Stimulated activated CD8-positive, alpha-beta memory T cell treated with anti-CD3 and anti-CD28 coated beads, Interleukin-15, amount 100 ng/mL, for 4 hours (primary cell): ENCODE data around the gene SNAPC4.
"Not testable (repeated sequence)": the region's sequence is repeated elsewhere in the genome, so short reads cannot be mapped to it uniquely, and the experiment has no call there.

ENCODE experiments used
- DNase-seq, 2 donors: peaks; one replicate each; pipeline ENCODE4 v3.0.0-alpha.2; 2020; ENCODE audit warnings: low read depth in 2 of 2

The SNAPC4 gene

DNA sequence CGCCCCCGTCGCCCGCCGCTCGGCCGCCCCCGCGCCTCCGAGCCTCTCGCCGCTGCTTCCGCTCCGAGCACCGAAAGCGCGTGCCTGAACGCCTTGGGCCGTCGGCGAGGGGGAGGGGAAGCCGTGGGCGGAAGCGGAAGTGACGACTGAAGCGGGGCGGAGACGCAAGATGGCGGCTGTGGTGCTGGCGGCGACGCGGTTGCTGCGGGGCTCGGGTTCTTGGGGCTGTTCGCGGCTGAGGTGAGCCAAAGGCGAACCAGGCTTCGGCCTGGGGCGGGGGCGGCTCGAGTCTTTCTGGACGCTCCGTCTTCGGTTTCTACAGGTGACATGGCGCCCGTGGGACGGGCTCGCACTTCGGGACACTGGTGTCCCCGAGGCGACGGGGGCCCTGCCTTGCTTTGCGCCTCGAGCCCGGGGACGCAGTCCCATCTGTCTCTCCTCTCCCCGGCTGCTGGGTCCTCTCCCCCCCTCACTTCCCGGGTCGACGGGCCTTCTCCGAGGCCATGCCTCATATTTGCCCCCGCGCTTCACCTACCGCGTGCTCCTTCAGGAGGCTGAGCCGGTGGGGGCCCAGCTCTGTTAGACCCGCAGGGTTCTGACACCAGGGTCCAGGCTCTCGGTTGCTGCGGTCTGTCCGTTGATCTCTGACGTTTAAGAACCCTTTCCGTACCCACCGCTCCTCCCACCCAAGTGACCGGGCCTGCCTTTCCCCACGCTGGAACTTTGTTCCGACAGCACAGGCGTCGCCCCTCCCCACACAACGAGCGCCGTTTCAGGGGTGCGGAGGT, 10.7 kb upstream of the SNAPC4 start, which contains the start of the genes ENTR1 and PMPCA:
ENTR1 (minus strand) TSS at position 115 of the 788 bp plus-strand sequence. CDS start 217 bp downstream, outside the sequence.
PMPCA (plus strand) TSS at position 159 of the 788 bp plus-strand sequence; CDS start at position 170, 11 bp downstream.
- DNase-seq: peak; percentile 92 to 93

DNA sequence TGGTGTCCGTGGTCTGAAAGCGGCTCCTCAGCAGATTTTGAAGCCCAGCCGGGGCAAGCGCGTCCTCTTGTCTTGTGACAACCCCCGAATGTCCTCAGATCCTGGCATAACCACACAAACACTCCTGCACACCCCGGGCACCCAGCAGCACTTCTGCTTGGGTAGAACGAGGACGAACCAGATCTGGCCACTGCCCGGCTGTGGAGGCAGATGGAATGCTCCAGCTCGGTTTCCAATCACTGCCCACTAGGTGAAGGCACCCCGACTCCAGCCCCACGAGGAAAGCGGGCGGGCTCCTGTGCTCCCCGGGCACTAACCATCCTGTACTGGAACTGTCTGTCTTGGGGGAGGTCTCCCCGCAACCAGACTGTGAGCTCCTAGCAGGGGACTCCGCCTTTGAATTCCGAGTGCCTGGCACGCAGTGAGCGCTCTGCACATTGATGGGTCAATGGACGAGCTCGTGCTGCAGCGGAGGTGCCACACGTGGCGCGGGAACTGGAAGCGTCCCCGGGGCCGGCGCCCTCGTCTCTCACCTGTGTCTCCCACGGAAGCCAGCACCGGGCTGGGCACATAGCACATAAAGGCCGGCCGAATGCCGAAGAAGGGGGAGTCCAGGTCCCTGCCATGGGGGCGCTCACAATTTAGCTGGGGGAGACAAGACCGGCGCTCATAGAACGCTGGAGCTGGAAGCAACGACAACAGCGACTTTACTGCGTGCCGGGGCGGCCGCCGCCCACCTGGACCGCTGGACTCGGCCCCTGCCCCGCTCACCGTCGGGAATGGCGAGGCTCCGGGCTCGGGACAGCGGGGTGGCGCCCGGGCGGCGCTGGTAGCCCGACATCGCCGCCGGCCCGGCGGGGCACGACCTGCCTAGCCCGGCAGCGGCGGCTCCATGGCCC, 9.8 kb upstream of the SNAPC4 start:
- DNase-seq: no peak

DNA sequence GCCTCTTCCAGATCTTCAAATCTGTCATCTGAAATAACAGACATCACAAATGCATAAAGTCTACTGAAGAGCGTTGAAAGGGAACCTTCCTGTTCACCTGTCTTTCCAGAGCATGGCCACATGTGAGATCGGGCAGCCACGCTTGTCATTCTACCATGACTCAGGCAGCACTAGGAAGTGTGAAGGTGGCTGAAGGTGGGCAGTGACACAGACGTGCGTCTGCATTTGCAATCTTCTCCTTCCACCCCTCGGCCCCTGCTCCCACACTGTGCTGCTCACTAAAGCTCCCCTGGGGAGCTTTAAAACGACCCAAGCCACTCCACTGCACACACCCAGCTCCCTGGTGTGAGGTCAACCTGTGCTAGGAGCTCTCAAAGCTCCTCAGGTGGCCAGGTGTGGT, 7.9 kb upstream of the SNAPC4 start:
- no peak for DNase-seq

DNA sequence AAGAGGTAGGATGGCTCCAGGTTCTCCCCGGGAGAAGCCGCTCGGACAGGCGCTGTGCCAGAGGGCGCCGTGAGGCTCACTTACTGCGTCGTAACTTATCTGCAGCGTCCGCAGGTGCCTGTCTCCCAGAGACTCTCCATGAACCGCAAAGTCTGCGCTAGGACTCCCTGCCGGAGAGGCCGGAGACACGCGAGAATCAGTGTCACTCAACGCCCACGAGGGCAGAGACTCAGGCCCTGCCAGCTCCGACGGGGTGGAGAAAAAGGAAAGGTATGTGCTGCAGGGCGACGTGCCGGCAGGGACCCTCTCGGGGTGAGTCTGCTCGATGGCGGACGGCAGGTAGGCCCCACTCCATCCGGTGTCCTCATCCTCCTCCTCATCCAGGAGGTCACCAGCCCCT, 7.1 kb upstream of the SNAPC4 start:
- DNase-seq: not testable (repeated sequence)

DNA sequence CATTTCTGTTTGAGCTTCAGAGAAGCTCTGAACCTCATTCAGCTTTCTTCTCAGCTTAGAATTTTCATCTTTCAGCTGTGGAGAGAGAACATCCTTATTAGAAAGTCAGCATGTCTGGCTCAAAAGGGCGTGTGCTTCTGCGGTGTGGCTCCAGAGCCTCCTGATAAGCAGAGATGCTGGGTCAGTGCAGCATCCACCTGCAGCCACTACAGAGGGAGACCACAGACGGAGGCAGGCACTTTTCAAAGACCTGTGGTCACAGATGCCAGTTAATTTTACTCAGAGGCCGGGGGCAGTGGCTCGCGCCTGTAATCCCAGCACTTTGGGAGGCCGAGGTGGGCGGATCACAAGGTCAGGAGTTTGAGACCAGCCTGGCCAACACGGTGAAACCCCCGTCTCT, 5.9 kb upstream of the SNAPC4 start:
- DNase-seq: not testable (repeated sequence)

DNA sequence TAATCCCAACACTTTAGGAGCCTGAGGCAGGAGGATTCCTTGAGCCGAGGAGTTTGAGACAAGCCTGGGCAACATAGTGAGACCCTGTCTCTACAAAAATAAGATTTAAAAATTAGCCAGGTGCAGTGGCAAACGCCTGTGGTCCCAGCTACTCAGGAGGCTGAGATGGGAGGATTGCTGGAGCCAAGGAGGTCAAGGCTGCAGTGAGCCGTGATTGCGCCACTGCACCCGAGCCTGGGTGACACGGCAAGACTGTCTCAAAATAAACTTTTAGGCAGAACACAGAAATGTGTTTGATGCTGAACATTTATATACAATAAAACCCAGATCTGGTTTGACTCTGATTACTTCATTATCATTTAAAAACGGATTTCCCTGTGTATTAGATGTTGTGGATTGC, 5.5 kb upstream of the SNAPC4 start:
- no peak for DNase-seq

DNA sequence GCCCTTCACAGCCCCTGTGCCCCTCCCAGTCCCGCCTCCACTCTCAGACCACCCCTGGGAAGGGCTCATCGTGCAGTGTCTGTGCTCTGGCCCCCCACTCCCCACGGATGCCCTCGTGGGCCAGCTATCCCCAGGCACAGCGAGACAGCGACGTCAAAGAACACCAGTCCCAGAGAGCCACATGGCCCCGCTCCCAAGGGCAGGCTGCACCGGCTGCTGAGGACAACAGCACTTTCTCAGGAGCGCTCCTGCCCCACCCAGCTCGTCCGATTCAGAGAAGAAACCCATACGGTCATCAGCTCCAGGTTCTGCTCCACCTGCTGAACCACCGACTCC, 4.8 kb upstream of the SNAPC4 start:
- no peak for DNase-seq

DNA sequence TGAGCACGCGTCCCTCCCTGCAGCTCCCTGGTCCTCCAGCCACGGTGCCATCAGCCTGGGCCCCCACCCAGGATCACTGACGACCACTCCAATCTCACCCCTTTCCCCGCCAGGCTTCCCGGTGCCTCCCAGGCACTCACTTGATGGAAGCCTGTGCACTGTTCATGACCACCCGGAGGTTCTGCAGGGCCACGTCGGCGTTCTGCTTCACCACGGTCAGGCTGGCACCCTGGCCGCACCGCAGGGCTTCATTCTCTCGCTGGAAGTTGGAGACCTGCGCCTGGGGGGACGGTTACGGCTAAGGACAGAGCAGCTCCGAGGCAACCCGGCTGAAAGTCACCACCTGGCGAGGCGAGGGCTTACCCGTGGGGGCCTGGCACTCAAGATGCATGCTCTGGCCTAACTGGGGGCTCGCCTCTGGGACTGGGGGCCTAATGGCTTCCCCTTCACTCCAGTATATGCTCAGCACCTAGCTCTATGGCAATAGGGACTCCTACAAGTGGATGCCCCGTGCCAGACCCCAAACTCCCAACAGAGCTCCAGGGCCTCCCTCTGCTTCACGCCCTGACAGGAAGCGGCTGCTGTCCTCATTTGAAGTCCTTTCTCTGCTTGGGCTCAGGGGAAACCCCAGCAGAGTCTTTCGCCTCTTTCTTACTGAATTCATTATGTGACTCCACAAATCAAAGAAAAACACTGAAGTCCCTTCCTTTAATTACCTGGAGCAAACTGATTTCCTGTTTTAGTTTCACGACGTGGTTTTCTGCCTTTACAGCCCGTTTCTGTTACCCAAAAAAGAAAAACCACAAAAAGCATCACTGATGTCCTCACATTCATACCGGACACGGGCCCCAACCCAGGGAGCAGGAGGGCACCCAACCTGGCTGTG, 4.2 kb upstream of the SNAPC4 start:
- DNase-seq: no peak

DNA sequence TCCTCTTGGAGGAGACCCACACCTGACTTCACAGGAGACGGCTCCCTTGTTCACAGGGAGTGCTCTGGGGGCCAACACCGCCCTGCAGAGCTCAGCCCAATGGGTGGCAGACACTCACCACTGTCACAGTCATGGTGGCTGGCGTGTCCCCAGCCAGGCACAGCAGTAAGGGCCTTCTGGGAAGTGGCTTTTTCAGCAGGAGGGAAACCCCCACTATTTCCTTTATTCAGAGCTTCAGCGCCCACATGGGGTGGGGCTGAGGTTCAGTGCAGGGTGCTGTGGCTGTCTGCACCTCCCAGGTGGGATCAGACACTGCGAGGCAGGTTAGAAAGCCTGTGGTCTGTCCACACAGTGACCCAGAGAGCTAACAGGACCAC, 3.6 kb upstream of the SNAPC4 start:
- peak; percentile 59 to 73 for DNase-seq

DNA sequence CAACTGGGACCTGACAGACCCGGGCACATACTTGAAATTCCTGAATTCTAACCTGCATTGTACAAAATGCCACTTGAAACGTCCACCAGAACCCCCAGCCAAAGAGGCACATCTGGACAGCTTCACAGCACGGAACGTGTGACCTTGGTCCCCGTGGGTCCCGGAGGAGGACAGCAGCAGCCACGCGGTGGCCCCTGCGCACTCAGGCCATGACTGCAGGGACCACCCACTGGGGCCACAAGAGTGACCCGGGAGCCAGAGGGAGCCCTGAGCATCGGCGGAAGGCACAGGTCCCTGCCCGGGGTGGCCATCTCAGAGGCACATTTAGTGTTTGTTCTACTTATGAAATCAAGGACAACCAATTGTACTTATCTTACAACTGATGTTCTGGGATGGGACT, 2.1 kb upstream of the SNAPC4 start:
- no peak for DNase-seq

DNA sequence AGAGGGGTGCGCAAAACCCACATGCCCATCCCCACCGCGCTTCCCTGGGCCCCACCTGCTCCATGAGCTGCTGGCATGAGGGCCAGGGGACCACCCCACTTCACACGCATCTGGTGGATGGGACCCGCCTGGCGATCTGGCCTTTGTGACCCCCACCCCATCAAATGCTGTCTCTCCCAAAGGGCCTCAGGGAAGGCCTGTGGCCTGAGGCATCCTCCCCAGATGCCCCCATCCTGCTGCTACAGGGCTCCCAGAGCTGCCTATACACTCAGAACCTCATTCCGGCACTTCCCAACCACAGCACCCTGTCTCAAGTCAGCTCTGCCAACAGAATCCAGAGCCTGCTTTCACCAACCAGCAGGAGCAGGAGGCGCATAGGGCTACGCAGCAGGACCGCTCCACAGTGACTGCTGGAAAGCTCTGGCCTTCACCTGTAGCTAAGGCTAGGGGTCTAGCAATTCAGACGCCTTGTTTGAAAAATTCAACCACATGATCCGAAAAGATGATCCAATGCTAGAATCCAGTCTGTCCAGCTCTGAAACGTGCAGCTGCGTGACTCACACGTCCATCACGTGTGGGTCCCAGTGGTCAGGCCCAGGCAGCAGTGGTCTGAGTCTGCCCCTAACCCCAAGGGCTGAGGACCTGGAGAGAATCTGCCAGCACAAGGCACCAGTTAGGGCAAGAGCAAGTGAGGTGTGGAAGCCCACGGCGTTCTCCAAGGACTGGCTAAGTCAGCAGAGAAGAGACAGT, 1.4 kb upstream of the SNAPC4 start:
- DNase-seq: no peak

DNA sequence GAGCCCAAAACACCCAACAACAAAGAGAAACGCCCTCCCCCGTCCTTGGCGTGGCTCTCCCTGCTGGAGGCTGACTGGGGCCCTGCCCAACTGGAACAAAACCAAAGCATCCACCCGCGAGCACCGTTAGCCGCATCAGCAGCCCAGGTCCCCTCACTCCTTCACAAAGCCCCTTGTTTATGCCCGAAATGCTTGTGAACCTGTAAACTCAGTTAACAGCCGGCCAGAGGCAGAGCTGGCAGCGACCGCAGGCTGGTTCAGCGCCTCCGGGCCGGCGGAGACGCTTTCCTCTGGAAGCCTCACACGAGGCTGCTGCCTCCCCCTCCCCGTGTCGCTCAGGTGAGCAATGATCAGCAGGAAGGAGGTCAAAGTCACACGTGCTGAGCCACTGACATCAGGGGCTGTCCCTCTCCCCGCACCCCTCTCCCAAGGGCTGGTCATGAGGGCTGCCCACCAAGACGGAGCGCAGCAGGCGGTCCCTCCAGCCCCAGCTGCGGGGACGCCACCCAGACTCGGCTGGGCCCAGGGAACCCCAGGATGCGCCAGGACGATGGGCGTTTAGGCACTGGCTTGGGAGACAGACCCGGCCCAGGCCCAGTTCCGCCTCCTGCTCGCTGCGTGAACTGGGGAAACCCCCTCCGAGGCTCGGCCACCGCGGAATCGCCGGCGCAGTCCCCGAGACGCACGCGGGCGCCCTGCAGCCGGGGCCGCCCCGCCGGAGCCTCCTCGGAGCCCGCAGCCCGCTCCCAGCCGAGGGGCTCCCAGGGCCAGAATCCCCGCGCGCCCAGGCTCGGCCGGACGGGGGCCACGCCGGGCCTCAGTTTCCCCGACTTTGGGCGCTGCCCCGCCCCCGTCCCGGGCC, 563 bp downstream of the SNAPC4 start:
- DNase-seq: no peak

DNA sequence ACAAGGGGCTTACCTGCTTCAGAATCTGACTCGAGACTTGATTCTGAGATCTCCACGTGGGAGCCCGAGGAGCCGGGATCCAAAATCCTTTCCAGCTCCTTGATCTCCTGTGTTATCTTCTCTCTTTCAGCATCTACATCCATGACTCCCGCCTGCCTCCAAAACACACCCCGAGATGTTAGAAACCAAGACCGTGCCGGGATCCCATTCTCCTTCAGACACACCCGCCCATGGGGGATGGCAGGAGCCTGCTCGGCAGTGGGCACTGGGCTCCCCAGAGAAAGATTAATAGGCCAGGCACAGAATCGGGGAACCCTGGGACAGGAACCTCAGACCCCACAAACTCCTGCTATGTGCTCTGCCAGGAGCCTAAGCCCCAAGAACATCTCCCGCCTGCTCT, 1.7 kb downstream of the SNAPC4 start:
- DNase-seq: no peak

DNA sequence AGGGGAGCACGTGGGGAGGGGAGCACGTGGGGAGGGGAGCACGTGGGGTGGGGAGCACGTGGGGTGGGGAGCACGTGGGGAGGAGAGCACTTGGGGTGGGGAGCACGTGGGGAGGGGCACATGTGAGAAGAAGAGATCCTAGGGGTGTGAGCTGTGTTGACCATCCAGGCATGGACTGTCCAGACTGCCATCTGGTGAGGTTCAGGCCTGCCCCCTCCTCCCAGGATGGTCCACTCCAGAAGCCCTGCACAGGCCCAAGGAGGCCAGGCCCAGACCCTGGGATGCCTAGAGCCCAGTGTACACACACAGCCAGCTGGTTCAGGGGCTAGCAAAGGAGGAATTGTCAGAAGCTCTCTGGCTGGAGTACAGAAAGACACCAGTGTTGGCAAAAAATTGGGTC, 2.3 kb downstream of the SNAPC4 start:
- DNase-seq: no peak

DNA sequence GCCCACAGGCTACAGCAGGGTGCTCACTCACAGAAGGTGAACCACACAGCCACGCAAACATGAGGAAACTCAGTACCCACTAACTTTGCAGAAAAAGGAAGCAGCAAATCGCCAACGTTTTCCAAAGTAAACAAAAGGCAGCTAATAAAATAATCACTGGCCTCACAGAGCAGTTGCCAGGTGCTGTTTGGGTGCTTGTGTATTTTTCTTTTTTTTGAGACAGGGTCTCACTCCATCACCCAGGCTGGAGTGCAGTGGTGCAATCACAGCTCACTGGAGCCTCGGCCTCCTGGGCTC, 3.8 kb downstream of the SNAPC4 start:
- DNase-seq: no peak

DNA sequence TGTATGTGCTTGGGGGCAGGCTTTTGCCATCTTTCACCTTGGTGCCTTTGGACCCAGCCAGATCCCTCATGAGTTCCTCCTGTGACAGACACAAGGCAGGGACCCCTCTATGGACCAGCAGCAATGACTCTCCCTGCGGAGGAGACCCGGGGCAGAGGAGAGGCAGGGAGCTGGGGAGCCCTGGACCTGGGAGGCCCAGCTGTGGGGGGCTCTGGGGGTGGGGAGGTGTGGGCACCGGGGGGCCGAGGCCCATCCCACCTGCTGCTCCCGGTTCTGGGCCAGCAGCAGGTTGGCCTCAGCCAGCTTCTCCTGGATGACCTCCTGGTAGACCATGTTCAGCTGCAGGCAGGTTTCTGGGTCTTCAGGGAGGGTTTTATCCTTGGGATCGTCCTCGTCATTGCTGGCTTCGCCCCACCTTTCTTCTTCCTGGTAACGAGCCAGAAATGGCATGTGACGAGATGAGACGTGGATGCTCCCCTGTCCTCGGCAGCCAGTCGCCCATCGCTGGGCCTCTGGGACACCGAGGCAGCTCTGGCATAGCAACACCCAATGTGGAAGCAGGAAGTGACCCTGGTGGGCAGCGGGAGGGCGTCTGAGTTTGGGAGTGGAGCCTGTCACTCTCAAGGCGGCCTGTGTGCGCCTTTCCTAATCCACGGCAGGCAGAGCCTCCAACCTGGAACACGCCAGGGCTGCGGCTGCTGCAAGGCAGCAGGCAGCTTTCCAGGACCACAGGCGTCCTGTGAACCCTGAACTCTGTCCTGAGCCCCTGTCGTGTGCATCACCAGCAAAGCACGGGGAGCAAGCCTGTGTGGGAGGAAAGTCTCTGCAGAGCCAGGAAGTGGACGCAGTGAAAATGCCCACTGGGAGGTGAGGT, 4.4 kb downstream of the SNAPC4 start:
- DNase-seq: no peak

DNA sequence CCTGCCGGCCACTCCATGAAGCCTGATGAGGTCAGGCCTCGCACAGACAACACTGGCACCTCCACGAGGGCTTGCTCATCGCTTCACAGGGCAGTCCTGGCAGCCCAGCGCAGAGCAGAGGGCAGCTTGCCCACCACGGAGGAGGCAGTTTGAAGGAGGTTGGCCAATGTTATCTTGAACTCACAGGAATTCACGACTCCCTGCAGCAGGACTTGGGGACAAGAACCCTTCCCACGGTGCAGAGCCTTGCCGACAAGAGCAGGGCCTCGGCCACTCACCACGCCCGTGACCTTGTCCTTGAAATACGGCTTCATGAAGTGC, 5.0 kb downstream of the SNAPC4 start:
- no peak for DNase-seq

DNA sequence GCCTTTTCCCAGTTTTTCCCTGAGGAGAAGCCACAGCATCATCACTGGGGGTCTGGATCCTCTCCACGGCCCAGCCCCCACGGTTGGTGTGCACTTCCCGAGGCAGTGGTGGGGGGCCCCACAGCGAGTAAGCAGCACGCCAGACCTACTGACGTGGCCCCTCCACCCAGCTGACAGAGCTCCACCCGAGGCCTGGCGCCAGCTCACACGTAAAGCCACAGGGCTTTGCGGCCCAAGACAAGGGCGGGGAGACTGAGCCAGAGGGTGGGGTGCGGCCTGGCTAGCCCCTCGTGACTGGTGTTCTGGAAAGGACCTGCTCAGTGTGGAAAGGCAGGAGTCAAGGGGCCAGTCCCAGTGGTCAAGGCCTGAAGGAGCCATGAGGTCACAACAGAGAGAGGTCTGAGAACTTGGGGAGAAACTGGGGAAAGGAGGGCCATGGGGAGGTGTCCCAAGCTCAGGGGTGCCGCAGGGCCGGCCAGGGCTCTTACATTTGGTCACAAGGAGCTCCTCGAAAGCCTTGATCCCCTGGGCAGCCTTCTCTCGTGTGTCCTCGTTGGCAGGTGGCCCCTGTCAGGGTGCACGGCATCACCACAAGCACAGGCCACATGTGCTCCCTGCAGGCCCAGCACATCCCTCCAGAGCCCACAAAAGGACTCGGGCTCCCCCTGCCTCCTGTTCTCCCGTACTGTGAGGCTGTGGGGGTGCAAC, 5.5 kb downstream of the SNAPC4 start:
- DNase-seq: no peak

DNA sequence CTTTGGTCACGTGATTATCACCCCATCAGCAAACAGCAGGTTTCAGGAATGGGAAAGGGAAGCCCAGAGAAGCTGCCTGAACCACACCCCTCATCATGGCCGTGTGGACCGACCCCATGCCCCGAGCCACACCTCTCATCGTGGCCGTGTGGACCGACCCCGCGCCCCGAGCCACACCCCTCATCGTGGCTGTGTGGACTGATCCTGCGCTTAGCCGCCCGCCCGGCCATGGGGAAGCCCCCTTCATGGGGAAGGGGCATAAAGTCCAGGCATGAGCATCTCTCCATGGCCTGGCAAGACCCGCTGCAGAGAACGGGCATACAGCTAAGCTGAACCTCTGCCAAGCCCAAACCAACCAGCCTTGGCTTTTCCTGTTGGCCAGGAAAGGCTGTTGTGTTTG, 6.4 kb downstream of the SNAPC4 start:
- DNase-seq: no peak
